RWPE2 (cell line): ENCODE data around the gene ENTPD7.
"Not testable (repeated sequence)": the region's sequence is repeated elsewhere in the genome, so short reads cannot be mapped to it uniquely, and the experiment has no call there.

Source experiments
- ATAC-seq: fragments of 200-7000 bp; cut with Tn5 transposase; 3 replicates; pipeline ENCODE4 v1.9.1; 2021; ENCODE audit warnings: low read depth
- DNase-seq: peaks from one replicate; pipeline ENCODE4 v3.0.0-alpha.2; 2020; ENCODE audit warnings: low spot score
- H3K27ac ChIP-seq: fragments of 450-650 bp; 2 replicates; pipeline ENCODE4 v1.5.1; 2017; ENCODE audit warnings: mild to moderate bottlenecking; ENCODE audit not compliant: poor library complexity, severe bottlenecking
- H3K27me3 ChIP-seq: fragments of 250-450 bp; sonication (Bioruptor Pico); 2 replicates; pipeline ENCODE4 v1.5.1; 2021; ENCODE audit warnings: mild to moderate bottlenecking, moderate library complexity; ENCODE audit not compliant: insufficient read depth, poor library complexity, severe bottlenecking
- H3K36me3 ChIP-seq: fragments of 250-450 bp; sonication (Bioruptor Pico); 2 replicates; pipeline ENCODE4 v1.5.1; 2020; ENCODE audit warnings: low read depth, mild to moderate bottlenecking, moderate library complexity
- H3K4me1 ChIP-seq: fragments of 250-450 bp; sonication (Bioruptor Pico); 2 replicates; pipeline ENCODE4 v1.5.1; 2021; ENCODE audit warnings: mild to moderate bottlenecking, moderate library complexity; ENCODE audit not compliant: insufficient read depth, poor library complexity, severe bottlenecking
- H3K4me3 ChIP-seq: fragments of 250-450 bp; sonication (Bioruptor Pico); 2 replicates; pipeline ENCODE4 v1.5.1; 2021; ENCODE audit warnings: mild to moderate bottlenecking, moderate library complexity; ENCODE audit not compliant: severe bottlenecking
- H3K9me3 ChIP-seq: fragments of 250-450 bp; sonication (Bioruptor Pico); 2 replicates; pipeline ENCODE4 v1.5.1; 2021; ENCODE audit warnings: mild to moderate bottlenecking, moderate library complexity; ENCODE audit not compliant: severe bottlenecking
- TF ChIP-seq, protein P1 (sequence below): fragments of 450-650 bp; IDR thresholded peaks from one replicate; pipeline ENCODE4 v1.5.1; 2017; ENCODE audit warnings: mild to moderate bottlenecking, moderate library complexity; ENCODE audit not compliant: poor library complexity, severe bottlenecking

Gene ENTPD7

GRCh38 chr10:99621454-99622251 is 37.7 kb upstream of the ENTPD7 start:
- H3K9me3 ChIP-seq: no peaks in the 10 kb centered on the region
- H3K27me3 ChIP-seq: no peaks in the 10 kb centered on the region
- TF ChIP-seq, protein P1, sequence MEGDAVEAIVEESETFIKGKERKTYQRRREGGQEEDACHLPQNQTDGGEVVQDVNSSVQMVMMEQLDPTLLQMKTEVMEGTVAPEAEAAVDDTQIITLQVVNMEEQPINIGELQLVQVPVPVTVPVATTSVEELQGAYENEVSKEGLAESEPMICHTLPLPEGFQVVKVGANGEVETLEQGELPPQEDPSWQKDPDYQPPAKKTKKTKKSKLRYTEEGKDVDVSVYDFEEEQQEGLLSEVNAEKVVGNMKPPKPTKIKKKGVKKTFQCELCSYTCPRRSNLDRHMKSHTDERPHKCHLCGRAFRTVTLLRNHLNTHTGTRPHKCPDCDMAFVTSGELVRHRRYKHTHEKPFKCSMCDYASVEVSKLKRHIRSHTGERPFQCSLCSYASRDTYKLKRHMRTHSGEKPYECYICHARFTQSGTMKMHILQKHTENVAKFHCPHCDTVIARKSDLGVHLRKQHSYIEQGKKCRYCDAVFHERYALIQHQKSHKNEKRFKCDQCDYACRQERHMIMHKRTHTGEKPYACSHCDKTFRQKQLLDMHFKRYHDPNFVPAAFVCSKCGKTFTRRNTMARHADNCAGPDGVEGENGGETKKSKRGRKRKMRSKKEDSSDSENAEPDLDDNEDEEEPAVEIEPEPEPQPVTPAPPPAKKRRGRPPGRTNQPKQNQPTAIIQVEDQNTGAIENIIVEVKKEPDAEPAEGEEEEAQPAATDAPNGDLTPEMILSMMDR: no peak
- H3K27ac ChIP-seq: peak overlapping the region; percentile 91
- DNase-seq (peak; percentile 87), ATAC-seq (peak; percentile 21)
- H3K36me3 ChIP-seq: peaks cover 9% of the 10 kb centered on the region
- H3K4me3 ChIP-seq: peak overlapping the region; percentile 48
- peaks cover 13% of the 10 kb centered on the region for H3K4me1 ChIP-seq

DNA sequence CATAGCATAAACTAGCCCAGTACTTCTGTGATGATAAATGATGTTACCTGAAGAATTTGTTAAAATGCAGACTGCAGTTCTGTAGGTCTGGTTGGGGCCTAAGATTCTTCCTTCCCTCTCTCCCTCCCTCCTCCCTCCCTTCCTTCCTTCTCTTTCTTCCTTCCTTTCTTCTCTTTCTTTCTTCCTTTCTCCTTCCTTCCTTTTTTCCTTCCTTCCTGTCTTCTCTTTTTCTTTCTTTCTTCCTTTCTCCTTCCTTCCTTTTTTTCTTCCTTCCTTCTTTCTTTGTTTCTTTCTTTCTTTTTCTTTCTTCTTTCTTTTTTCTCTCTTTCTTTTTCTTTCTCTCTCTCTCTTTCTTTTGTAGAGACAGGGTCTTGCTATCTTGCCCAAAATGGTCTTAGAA is 35.4 kb upstream of the ENTPD7 start:
- Histone ChIP-seq H3K4me1 (peaks cover 6% of the 10 kb centered on the region), H3K27ac (no peak overlapping the region), H3K36me3 (peaks cover under 1% of the 10 kb centered on the region; the same call in 1 of the 2 replicates), H3K27me3 (no peaks in the 10 kb centered on the region), H3K9me3 (no peaks in the 10 kb centered on the region), H3K4me3 (no peak overlapping the region)
- DNase-seq (no peak), ATAC-seq (no peak)
- TF ChIP-seq, protein P1: no peak

DNA sequence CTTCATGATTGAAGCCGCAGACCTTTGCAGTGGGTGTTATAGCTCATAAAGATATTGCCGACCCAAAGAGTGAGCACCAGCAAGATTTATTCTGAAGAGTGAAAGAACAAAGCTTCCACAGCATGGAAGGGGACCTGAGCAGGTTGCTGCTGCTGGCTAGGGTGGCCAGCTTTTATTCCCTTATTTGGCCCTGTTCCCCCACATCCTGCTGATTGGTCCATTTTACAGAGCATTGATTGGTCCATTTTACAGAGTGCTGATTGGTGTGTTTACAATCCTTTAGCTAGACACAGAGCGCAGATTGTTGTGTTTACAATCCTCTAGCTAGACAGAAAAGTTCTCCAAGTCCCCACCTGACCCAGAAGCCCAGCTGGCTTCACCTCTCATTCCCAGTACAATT is 34.2 kb upstream of the ENTPD7 start:
- not testable (repeated sequence) for H3K9me3 ChIP-seq, H3K4me3 ChIP-seq, ATAC-seq, H3K27me3 ChIP-seq, H3K36me3 ChIP-seq, DNase-seq, H3K27ac ChIP-seq
- H3K4me1 ChIP-seq: peaks cover 16% of the 10 kb centered on the region

- H3K27ac ChIP-seq: no peak overlapping the region
- no peak for DNase-seq
- ATAC-seq: no peak; the same call in 2 of the 3 replicates
- no peaks in the 10 kb centered on the region for H3K27me3 ChIP-seq
- TF ChIP-seq, protein P1: no peak
- no peaks in the 10 kb centered on the region for H3K9me3 ChIP-seq
- no peak overlapping the region for H3K4me3 ChIP-seq
- peaks cover 10% of the 10 kb centered on the region for H3K4me1 ChIP-seq
- H3K36me3 ChIP-seq: no peaks in the 10 kb centered on the region
Observed at GRCh38 chr10:99628923-99629624, 30.2 kb upstream of the ENTPD7 start.

- peaks cover 10% of the 10 kb centered on the region for H3K4me1 ChIP-seq
- no peaks in the 10 kb centered on the region for H3K9me3 ChIP-seq
- H3K27ac ChIP-seq: no peak overlapping the region
- H3K4me3 ChIP-seq: no peak overlapping the region
- ATAC-seq (no peak), DNase-seq (no peak)
- no peaks in the 10 kb centered on the region for H3K36me3 ChIP-seq
- TF ChIP-seq, protein P1: no peak
- H3K27me3 ChIP-seq: no peaks in the 10 kb centered on the region
Observed at GRCh38 chr10:99629625-99629978, 29.7 kb upstream of the ENTPD7 start.
